Cardiac fibroblast (primary cell): Measurements from ENCODE around the gene FAM217B.

ENCODE experiments used
- DNase-seq, 2 donors: peaks; one replicate each; pipeline versions ENCODE4 v3.0.0 to v3.0.0-alpha.2; 2010; ENCODE audit warnings: low read depth in 2 of 2
- H3K4me3 ChIP-seq, 2 donors: replicated peaks in 1 of 2; 1 replicate in 1 of 2; 2 replicates in 1 of 2; pipeline ENCODE4 v1.5.1; 2011; ENCODE audit warnings: low read depth in 2 of 2, low read length in 2 of 2, mild to moderate bottlenecking in 2 of 2, moderate library complexity in 1 of 2
- CTCF ChIP-seq: IDR thresholded peaks from one replicate; pipeline ENCODE4 v1.5.1; 2011; ENCODE audit warnings: low read depth, mild to moderate bottlenecking, low read length, inconsistent platforms

Gene FAM217B

GRCh38 chr20:59940129-59940955 lies at the start of gene FAM217B, which contains the start of gene PPP1R3D:
Gene FAM217B, plus strand, starts transcription at chr20:59940389. Its CDS starts 3,555 bp downstream, at chr20:59943944.
Gene PPP1R3D, minus strand, starts transcription at chr20:59940305. Its CDS starts 374 bp downstream, at chr20:59939931.
- no peak for TF ChIP-seq CTCF
- H3K4me3 ChIP-seq = peak within 1 kb of the TSS; percentile 77 to 79
- DNase-seq = peak; percentile 97 to 98

GRCh38 chr20:59891581-59891980 lies 48.6 kb upstream of the FAM217B start:
- DNase-seq = no peak
- no peak overlapping the region for H3K4me3 ChIP-seq
- TF ChIP-seq CTCF = no peak

GRCh38 chr20:59895908-59896307 lies 44.3 kb upstream of the FAM217B start:
- H3K4me3 ChIP-seq = no peak overlapping the region
- TF ChIP-seq CTCF = no peak
- no peak for DNase-seq

- DNase-seq = no peak
- TF ChIP-seq CTCF = no peak
- H3K4me3 ChIP-seq = no peak overlapping the region
Observed at GRCh38 chr20:59902470-59902869, 37.7 kb upstream of the FAM217B start.

GRCh38 chr20:59903621-59904020 lies 36.6 kb upstream of the FAM217B start:
- no peak for DNase-seq
- H3K4me3 ChIP-seq = no peak overlapping the region
- no peak for TF ChIP-seq CTCF

- H3K4me3 ChIP-seq = no peak overlapping the region
- no peak for DNase-seq
- TF ChIP-seq CTCF = no peak
Observed at GRCh38 chr20:59908855-59909254, 31.3 kb upstream of the FAM217B start.

- DNase-seq = no peak
- no peak overlapping the region for H3K4me3 ChIP-seq
- TF ChIP-seq CTCF = no peak
Observed at GRCh38 chr20:59911041-59911440, 29.1 kb upstream of the FAM217B start.
